Muscle layer of colon (tissue), 2 donors: Measurements from ENCODE around the gene FAM151A.

ENCODE experiments used
- H3K27ac ChIP-seq: one replicate; pipeline ENCODE4 v1.7.0; 2013; ENCODE audit warnings: low read depth, mild to moderate bottlenecking, low read length, moderate library complexity
- H3K27me3 ChIP-seq, 2 donors: one replicate each; pipeline ENCODE4 v1.7.0; 2013; ENCODE audit warnings: low read length in 2 of 2, mild to moderate bottlenecking in 2 of 2; ENCODE audit not compliant: insufficient read depth in 2 of 2, control insufficient read depth in 1 of 2
- H3K36me3 ChIP-seq: one replicate; pipeline ENCODE4 v1.7.0; 2013; ENCODE audit warnings: mild to moderate bottlenecking, low read length; ENCODE audit not compliant: insufficient read depth
- H3K4me1 ChIP-seq: one replicate; pipeline ENCODE4 v1.7.0; 2013; ENCODE audit warnings: mild to moderate bottlenecking, low read length; ENCODE audit not compliant: insufficient read depth
- H3K4me3 ChIP-seq, 2 donors: one replicate each; pipeline ENCODE4 v1.7.0; 2013; ENCODE audit warnings: low read length in 2 of 2, low read depth in 1 of 2, mild to moderate bottlenecking in 1 of 2, moderate library complexity in 1 of 2
- H3K9ac ChIP-seq: one replicate; pipeline ENCODE4 v1.7.0; 2013; ENCODE audit warnings: low read length
- H3K9me3 ChIP-seq: one replicate; pipeline ENCODE4 v1.7.0; 2013; ENCODE audit warnings: mild to moderate bottlenecking, low read length
- donor health status: abdominal sarcoma.
- donor health status: Adenocarcinoma of cecum.

Gene FAM151A

GRCh38 chr1:54583307-54583686 lies 40.0 kb downstream of the FAM151A start:
- H3K9me3 ChIP-seq = no peaks in the 10 kb centered on the region
- peaks cover 9% of the 10 kb centered on the region for H3K36me3 ChIP-seq
- H3K27ac ChIP-seq = no peak overlapping the region
- no peak overlapping the region for H3K4me3 ChIP-seq
- H3K9ac ChIP-seq = no peak overlapping the region
- H3K4me1 ChIP-seq = peaks cover 43% of the 10 kb centered on the region
- no peaks in the 10 kb centered on the region for H3K27me3 ChIP-seq

DNA sequence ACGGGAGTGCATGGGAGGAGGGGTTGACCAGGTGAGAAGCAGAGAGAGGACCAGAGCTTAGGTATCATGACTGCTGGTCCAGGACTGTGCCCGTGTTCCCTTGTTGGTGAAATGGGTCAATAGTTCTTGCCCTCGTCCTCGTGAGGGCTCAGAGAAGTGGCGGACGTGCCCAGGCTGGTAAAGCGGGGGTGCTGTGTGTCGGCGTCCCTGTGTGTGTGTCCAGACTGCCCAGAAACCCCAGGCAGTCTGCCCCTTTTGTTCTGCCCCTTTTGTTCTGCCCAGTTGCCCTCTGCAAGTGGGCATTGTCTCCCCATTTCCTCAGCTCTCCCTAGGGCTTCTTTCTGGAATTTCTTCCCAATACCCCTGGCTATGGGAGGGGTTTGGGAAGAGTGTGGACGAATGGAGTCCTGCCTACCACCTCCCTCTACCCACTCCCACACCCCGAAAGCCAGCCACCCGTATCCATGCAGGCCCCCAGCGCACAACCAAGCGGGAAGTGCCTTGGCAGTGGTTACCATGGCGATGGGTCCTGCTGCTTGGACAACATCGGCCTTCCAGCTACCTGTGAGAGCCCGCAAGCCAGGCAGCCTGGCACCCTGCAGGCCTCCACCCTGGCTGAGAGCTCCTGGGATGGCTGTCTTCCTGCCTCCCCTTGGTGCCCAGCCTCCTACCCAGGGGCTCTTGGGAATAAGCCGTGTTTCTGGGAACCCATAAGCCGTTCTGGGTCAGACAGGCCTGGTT lies 40.6 kb downstream of the FAM151A start:
- peak overlapping the region; percentile 63 for H3K27ac ChIP-seq
- no peaks in the 10 kb centered on the region for H3K27me3 ChIP-seq
- H3K4me3 ChIP-seq = no peak overlapping the region
- H3K4me1 ChIP-seq = peaks cover 48% of the 10 kb centered on the region
- no peaks in the 10 kb centered on the region for H3K9me3 ChIP-seq
- H3K9ac ChIP-seq = peak overlapping the region; percentile 14
- H3K36me3 ChIP-seq = peaks cover 9% of the 10 kb centered on the region

DNA sequence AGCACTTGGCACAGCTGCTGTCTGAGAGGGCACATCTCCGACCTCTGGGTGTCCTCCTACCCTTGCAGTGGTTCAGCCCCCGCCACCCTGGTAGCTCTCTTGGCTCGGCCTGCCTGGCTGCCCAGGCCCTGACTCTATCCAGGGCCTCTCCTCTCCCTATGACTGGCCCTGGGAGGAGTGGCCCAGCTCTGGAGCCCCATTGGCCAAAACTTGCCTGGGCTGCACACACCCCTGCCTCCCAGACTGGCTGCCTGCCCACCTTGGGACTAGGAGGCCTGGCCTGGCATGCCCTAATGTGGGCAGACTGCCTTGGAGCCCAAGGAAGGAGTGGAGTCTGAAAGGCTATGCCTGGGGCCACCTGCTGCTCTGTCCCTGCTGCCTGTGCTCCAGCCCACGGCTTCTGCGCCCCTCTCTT lies 41.7 kb downstream of the FAM151A start:
- Histone ChIP-seq H3K27ac (peak overlapping the region; percentile 63), H3K4me3 (no peak overlapping the region), H3K9me3 (no peaks in the 10 kb centered on the region), H3K4me1 (peaks cover 50% of the 10 kb centered on the region), H3K9ac (peak overlapping the region; percentile 57), H3K36me3 (peaks cover 9% of the 10 kb centered on the region), H3K27me3 (no peaks in the 10 kb centered on the region)

DNA sequence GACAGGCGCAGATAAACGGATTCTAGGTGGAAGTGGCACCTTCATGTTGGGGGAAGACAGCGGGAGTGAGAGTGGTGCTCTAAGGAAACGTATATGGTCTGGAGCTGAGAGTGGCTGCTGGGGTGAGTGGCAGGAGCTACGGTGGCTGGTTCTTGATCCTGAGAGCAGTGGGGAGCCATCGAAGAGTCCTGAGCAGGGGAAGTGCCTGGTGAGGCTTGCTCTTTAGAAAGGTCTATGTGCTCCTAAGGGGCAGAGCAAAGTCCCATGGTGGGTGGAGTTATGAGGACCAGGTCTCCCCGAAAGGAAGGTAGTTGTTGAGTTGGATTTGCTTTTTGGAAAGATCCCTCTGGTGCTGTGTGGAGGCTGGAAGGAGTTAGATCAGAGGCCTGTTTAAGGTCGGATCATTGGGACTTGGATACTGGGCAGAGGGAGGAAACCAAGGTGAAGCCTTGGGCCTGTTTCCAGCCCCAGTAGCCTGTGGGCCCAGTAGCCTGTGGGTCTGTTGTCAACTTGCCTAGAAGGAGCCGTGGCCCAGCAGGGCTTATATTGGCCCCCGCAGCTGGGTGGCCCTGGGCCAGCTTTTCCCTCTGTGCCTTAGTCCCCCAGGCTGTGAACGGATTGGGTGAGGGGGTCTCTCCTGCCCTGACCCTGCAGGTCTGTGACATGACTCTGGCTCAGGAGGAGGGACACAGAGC lies 42.3 kb downstream of the FAM151A start:
- Histone ChIP-seq H3K27ac (peak overlapping the region; percentile 59), H3K36me3 (peaks cover 9% of the 10 kb centered on the region), H3K4me3 (no peak overlapping the region), H3K9me3 (no peaks in the 10 kb centered on the region), H3K4me1 (peaks cover 50% of the 10 kb centered on the region), H3K9ac (peak overlapping the region; percentile 57), H3K27me3 (no peaks in the 10 kb centered on the region)

DNA sequence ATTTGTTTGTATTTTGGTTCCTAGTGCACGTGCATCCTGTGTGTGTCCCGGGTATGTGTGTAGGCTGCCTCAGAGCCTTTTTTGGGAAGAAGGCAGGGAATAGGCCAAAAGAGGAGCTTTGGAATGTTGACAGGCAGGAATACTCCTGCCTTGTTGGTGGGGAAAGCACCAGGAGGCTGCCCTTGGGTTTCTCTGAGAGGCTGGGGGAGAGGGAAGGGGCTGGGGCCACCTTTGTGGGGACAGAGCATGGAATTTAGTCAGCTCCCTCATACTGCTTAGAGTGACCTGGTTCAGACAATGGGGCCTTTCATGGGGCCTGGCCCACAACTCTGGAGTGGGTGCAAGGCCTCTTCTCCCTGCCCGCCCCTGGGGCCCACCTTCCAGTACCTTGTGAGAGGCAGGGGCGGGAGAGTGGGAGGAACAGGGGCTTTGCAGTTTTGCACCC lies 44.0 kb downstream of the FAM151A start:
- H3K36me3 ChIP-seq = no peaks in the 10 kb centered on the region
- H3K9ac ChIP-seq = no peak overlapping the region
- no peak overlapping the region for H3K4me3 ChIP-seq
- H3K9me3 ChIP-seq = no peaks in the 10 kb centered on the region
- H3K27me3 ChIP-seq = no peaks in the 10 kb centered on the region
- H3K4me1 ChIP-seq = peaks cover 50% of the 10 kb centered on the region
- no peak overlapping the region for H3K27ac ChIP-seq

GRCh38 chr1:54577612-54578011 lies 45.7 kb downstream of the FAM151A start:
- peak overlapping the region; percentile 38 for H3K27ac ChIP-seq
- no peak overlapping the region for H3K9ac ChIP-seq
- no peak overlapping the region for H3K4me3 ChIP-seq
- H3K36me3 ChIP-seq = no peaks in the 10 kb centered on the region
- H3K27me3 ChIP-seq = no peaks in the 10 kb centered on the region
- H3K9me3 ChIP-seq = no peaks in the 10 kb centered on the region
- H3K4me1 ChIP-seq = peaks cover 46% of the 10 kb centered on the region

DNA sequence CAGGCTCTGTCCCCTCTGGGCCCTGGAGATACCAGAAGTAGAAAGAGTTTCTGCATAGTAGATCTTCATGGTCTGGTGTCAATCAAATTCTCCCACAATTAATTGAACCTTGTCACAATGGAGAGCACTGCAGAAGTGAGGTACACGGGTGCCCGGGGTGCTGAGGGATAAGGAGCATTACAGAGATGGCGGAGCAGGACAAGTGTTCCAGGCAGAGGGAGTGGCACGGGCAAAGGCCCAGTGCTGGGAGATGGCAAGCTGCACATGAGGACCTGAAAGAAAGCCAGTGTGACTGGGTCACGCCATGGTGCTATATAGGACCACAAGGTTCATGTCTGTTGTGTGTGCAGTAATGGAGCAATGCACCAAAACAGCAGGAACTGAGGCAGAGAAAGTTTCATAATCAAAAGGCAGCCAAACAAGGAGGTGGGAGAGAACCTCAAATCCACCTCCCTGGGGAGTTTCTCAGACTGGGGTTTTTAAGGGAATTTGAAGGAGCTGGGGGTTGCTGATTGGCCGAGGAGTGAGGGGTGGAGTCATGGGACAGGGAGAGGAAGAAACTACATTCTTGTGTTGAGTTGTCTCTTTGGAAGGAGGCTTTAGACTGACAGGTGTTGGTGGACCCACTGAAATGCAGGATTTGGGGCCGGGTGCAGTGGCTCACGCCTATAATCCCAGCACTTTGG lies 47.6 kb downstream of the FAM151A start:
- no peak overlapping the region for H3K9ac ChIP-seq
- H3K36me3 ChIP-seq = no peaks in the 10 kb centered on the region
- no peaks in the 10 kb centered on the region for H3K27me3 ChIP-seq
- H3K27ac ChIP-seq = no peak overlapping the region
- H3K9me3 ChIP-seq = no peaks in the 10 kb centered on the region
- H3K4me3 ChIP-seq = no peak overlapping the region
- H3K4me1 ChIP-seq = peaks cover 31% of the 10 kb centered on the region

GRCh38 chr1:54575161-54575560 lies 48.2 kb downstream of the FAM151A start:
- no peaks in the 10 kb centered on the region for H3K9me3 ChIP-seq
- no peak overlapping the region for H3K27ac ChIP-seq
- peaks cover 25% of the 10 kb centered on the region for H3K4me1 ChIP-seq
- no peak overlapping the region for H3K4me3 ChIP-seq
- no peaks in the 10 kb centered on the region for H3K36me3 ChIP-seq
- no peak overlapping the region for H3K9ac ChIP-seq
- H3K27me3 ChIP-seq = no peaks in the 10 kb centered on the region

DNA sequence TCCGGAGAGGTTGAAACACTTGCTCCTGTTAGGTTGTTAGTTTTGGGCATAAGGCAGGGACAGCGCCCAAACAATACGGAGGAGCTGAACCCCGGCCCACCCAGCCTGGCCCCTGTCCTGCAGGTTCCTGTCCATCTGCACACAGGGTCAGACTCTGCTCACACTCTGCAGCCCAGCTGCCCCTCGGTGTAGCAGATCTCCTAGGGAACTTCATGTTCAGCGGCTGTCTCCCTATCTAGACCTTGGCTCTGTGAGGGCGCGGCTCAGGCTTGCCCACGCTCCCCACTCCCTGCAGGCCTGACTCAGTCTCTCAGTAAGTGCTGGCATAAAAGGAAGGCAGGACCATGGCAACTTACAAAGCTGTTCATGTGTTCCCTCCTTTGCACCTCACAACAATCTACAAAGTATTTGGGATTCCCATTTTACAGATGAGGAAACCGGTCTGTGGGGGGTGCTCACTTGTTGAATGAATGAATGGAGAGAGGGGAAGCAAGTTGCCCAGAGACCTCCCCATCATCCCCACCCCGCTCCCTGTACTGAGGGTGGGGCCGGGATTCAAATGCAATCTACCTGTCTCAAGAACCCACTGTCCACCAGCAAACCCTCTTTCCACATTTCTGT lies 49.1 kb downstream of the FAM151A start:
- no peaks in the 10 kb centered on the region for H3K27me3 ChIP-seq
- no peak overlapping the region for H3K27ac ChIP-seq
- peaks cover 16% of the 10 kb centered on the region for H3K4me1 ChIP-seq
- H3K9me3 ChIP-seq = no peaks in the 10 kb centered on the region
- H3K4me3 ChIP-seq = no peak overlapping the region
- no peaks in the 10 kb centered on the region for H3K36me3 ChIP-seq
- no peak overlapping the region for H3K9ac ChIP-seq

- H3K27me3 ChIP-seq = no peaks in the 10 kb centered on the region
- no peak overlapping the region for H3K9ac ChIP-seq
- no peaks in the 10 kb centered on the region for H3K9me3 ChIP-seq
- H3K4me3 ChIP-seq = no peak overlapping the region
- peaks cover 3% of the 10 kb centered on the region for H3K4me1 ChIP-seq
- no peak overlapping the region for H3K27ac ChIP-seq
- H3K36me3 ChIP-seq = no peaks in the 10 kb centered on the region
These were observed 50.8 kb downstream of the FAM151A start for GRCh38 chr1:54572542-54572850.

DNA sequence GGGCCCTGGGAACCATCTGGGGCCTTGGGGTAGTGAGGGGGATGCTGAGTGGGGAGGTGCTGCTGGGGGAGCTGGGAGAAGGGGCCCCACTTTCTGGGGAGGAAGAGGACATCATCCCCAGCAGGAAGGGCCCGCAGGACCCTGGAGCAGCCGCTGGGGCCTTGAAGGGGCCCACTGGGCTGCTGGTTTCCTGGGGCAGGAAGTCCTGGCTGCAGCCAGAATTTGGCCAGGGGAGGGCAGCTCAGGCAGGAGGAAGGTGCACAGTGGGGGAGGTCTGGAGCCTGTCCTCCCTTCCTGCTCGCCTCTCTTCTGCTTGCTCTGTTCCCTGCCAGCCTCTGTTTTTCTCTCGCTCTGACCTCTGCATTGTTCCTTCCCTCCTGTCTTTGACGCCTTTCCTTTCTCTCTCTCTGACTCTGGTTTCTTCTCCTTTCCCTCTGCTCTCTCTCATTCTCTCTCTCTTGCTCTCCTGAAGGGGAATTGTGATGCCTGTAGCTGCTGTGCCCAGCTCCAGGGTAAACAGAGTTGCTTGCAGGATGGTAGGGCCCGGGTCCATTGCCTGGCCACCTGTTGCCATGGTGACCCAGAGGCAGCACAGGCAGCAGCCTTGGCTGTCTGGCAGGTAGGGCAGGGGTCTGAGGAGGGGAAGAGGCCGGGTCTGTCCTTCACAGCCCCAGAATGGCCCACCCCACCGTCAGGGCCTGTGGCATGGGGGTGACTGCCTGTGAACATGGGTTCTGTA lies 51.4 kb downstream of the FAM151A start:
- no peak overlapping the region for H3K4me3 ChIP-seq
- H3K27me3 ChIP-seq = no peaks in the 10 kb centered on the region
- H3K9ac ChIP-seq = no peak overlapping the region
- no peak overlapping the region for H3K27ac ChIP-seq
- no peaks in the 10 kb centered on the region for H3K36me3 ChIP-seq
- H3K9me3 ChIP-seq = no peaks in the 10 kb centered on the region
- H3K4me1 ChIP-seq = peaks cover 3% of the 10 kb centered on the region
